ENCODE measurements around the gene FBXL4.

Gene FBXL4

GRCh38 chr6:98945311-98946115, 2.2 kb downstream of the FBXL4 start:
- Histone ChIP-seq H3K4me1 (ENCODE audit: control insufficient read depth, low read depth, low read length) (peaks cover 4% of the 10 kb centered on the region), H3K27ac (ENCODE audit: low read length) (no peak overlapping the region), H3K27me3 (ENCODE audit: control insufficient read depth, insufficient read depth, low read length) (no peaks in the 10 kb centered on the region), H3K4me3 (ENCODE audit: low read length) (no peak overlapping the region), H3K9me3 (ENCODE audit: control insufficient read depth, low read depth, low read length) (peaks cover under 1% of the 10 kb centered on the region), H3K9ac (ENCODE audit: low read length) (no peak overlapping the region), H3K36me3 (ENCODE audit: control insufficient read depth, low read depth, low read length) (no peaks in the 10 kb centered on the region)

- peaks cover 5% of the 10 kb centered on the region for H3K9me3 ChIP-seq (ENCODE audit: control insufficient read depth, low read depth, low read length)
- H3K4me1 ChIP-seq (ENCODE audit: control insufficient read depth, low read depth, low read length) = peaks cover 4% of the 10 kb centered on the region
- no peak overlapping the region for H3K9ac ChIP-seq (ENCODE audit: low read length)
- no peak overlapping the region for H3K4me3 ChIP-seq (ENCODE audit: low read length)
- no peak overlapping the region for H3K27ac ChIP-seq (ENCODE audit: low read length)
- no peaks in the 10 kb centered on the region for H3K27me3 ChIP-seq (ENCODE audit: control insufficient read depth, insufficient read depth, low read length)
- no peaks in the 10 kb centered on the region for H3K36me3 ChIP-seq (ENCODE audit: control insufficient read depth, low read depth, low read length)
These were observed 3.1 kb downstream of the FBXL4 start for GRCh38 chr6:98944598-98945081.

GRCh38 chr6:98944168-98944567, 3.6 kb downstream of the FBXL4 start:
- no peak overlapping the region for H3K27ac ChIP-seq (ENCODE audit: low read length)
- H3K27me3 ChIP-seq (ENCODE audit: control insufficient read depth, insufficient read depth, low read length) = no peaks in the 10 kb centered on the region
- peaks cover 5% of the 10 kb centered on the region for H3K9me3 ChIP-seq (ENCODE audit: control insufficient read depth, low read depth, low read length)
- H3K9ac ChIP-seq (ENCODE audit: low read length) = no peak overlapping the region
- no peak overlapping the region for H3K4me3 ChIP-seq (ENCODE audit: low read length)
- H3K4me1 ChIP-seq (ENCODE audit: control insufficient read depth, low read depth, low read length) = peaks cover 4% of the 10 kb centered on the region
- no peaks in the 10 kb centered on the region for H3K36me3 ChIP-seq (ENCODE audit: control insufficient read depth, low read depth, low read length)

DNA sequence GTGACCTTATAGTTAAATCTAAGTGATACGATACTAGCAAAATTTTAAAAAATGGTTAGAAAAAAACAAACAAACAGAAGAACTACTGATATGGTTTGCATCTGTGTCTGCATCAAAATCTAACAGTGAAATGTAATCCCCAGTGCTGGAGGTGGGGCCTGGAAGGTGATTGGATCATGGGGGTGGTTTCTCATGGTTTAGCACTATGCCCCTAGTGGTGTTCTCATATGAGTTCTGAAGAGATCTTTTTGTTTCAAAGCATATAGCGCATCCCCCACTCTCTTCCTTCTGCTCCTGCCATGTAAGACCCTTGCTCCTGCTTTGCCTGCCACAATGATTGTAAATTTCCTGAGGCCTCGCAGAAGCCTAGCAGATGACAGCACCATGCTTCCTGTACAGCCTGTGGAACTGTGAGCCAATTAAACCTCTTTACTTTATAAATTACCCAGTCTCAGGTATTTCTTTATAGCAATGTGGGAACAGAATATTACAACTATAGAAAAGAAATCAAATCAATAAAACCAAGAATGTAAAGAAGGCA, 5.4 kb downstream of the FBXL4 start:
- Histone ChIP-seq H3K27ac (ENCODE audit: low read length) (no peak overlapping the region), H3K9ac (ENCODE audit: low read length) (no peak overlapping the region), H3K27me3 (ENCODE audit: control insufficient read depth, insufficient read depth, low read length) (no peaks in the 10 kb centered on the region), H3K36me3 (ENCODE audit: control insufficient read depth, low read depth, low read length) (no peaks in the 10 kb centered on the region), H3K4me3 (ENCODE audit: low read length) (no peak overlapping the region), H3K9me3 (ENCODE audit: control insufficient read depth, low read depth, low read length) (peaks cover 5% of the 10 kb centered on the region), H3K4me1 (ENCODE audit: control insufficient read depth, low read depth, low read length) (peaks cover 4% of the 10 kb centered on the region)

- Histone ChIP-seq H3K27me3 (ENCODE audit: control insufficient read depth, insufficient read depth, low read length) (no peaks in the 10 kb centered on the region), H3K27ac (ENCODE audit: low read length) (no peak overlapping the region), H3K36me3 (ENCODE audit: control insufficient read depth, low read depth, low read length) (no peaks in the 10 kb centered on the region), H3K9ac (ENCODE audit: low read length) (no peak overlapping the region), H3K4me3 (ENCODE audit: low read length) (no peak overlapping the region), H3K4me1 (ENCODE audit: control insufficient read depth, low read depth, low read length) (peaks cover under 1% of the 10 kb centered on the region), H3K9me3 (ENCODE audit: control insufficient read depth, low read depth, low read length) (peaks cover 5% of the 10 kb centered on the region)
These were observed 6.4 kb downstream of the FBXL4 start for GRCh38 chr6:98941319-98941718.

- H3K4me1 ChIP-seq (ENCODE audit: control insufficient read depth, low read depth, low read length) = peaks cover 5% of the 10 kb centered on the region
- no peak overlapping the region for H3K27ac ChIP-seq (ENCODE audit: low read length)
- no peak overlapping the region for H3K4me3 ChIP-seq (ENCODE audit: low read length)
- H3K36me3 ChIP-seq (ENCODE audit: control insufficient read depth, low read depth, low read length) = no peaks in the 10 kb centered on the region
- no peaks in the 10 kb centered on the region for H3K27me3 ChIP-seq (ENCODE audit: control insufficient read depth, insufficient read depth, low read length)
- H3K9ac ChIP-seq (ENCODE audit: low read length) = no peak overlapping the region
- peaks cover 5% of the 10 kb centered on the region for H3K9me3 ChIP-seq (ENCODE audit: control insufficient read depth, low read depth, low read length)
These were observed 10.4 kb downstream of the FBXL4 start for GRCh38 chr6:98937351-98937750.

DNA sequence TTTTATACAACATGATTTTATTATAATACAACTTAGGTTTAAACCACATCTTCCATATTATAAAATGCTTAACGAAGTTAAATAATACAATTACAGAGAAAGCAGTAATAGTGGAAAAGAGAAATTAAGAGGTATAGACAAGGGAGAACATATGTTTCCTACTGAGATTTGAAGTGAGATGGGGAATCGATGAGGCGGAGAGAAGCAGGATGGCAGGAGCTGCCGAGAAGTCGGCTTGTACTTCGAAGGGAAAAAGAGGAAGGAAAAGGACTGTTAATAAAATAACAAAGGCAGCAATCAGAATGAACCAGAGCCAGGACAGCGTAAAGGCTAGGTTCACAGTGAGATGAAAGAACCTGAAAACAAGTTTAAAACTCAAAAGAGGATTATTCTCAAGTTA, 15.4 kb downstream of the FBXL4 start:
- Histone ChIP-seq H3K9me3 (ENCODE audit: control insufficient read depth, low read depth, low read length) (no peaks in the 10 kb centered on the region), H3K9ac (ENCODE audit: low read length) (no peak overlapping the region), H3K4me3 (ENCODE audit: low read length) (no peak overlapping the region), H3K36me3 (ENCODE audit: control insufficient read depth, low read depth, low read length) (no peaks in the 10 kb centered on the region), H3K4me1 (ENCODE audit: control insufficient read depth, low read depth, low read length) (peaks cover 9% of the 10 kb centered on the region), H3K27me3 (ENCODE audit: control insufficient read depth, insufficient read depth, low read length) (no peaks in the 10 kb centered on the region), H3K27ac (ENCODE audit: low read length) (no peak overlapping the region)

DNA sequence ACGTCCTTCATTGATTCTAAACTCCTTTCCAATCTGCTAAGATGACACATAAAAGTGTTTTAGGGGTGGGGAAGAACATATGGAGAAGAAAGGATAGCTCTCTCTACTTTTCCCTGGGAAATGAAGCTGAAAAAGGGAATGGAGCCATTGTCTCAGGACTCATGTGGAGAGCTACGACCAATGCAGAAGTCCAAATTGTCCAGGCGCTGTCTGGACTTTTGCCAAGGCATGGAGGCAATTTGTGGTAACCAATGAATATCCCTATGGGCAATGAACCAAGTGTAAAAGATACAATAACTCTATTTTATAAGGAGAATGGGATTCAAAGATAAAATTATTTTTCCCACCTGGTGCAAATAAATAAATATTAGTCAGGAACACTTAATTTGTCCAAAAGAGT, 16.1 kb downstream of the FBXL4 start:
- Histone ChIP-seq H3K4me3 (ENCODE audit: low read length) (no peak overlapping the region), H3K36me3 (ENCODE audit: control insufficient read depth, low read depth, low read length) (peaks cover under 1% of the 10 kb centered on the region), H3K4me1 (ENCODE audit: control insufficient read depth, low read depth, low read length) (peaks cover 9% of the 10 kb centered on the region), H3K9ac (ENCODE audit: low read length) (no peak overlapping the region), H3K27ac (ENCODE audit: low read length) (no peak overlapping the region), H3K27me3 (ENCODE audit: control insufficient read depth, insufficient read depth, low read length) (no peaks in the 10 kb centered on the region), H3K9me3 (ENCODE audit: control insufficient read depth, low read depth, low read length) (no peaks in the 10 kb centered on the region)

GRCh38 chr6:98929498-98930060, 18.2 kb downstream of the FBXL4 start:
- Histone ChIP-seq H3K36me3 (ENCODE audit: control insufficient read depth, low read depth, low read length) (peaks cover 4% of the 10 kb centered on the region), H3K9ac (ENCODE audit: low read length) (no peak overlapping the region), H3K27me3 (ENCODE audit: control insufficient read depth, insufficient read depth, low read length) (no peaks in the 10 kb centered on the region), H3K27ac (ENCODE audit: low read length) (no peak overlapping the region), H3K4me1 (ENCODE audit: control insufficient read depth, low read depth, low read length) (peaks cover 20% of the 10 kb centered on the region), H3K4me3 (ENCODE audit: low read length) (no peak overlapping the region), H3K9me3 (ENCODE audit: control insufficient read depth, low read depth, low read length) (no peaks in the 10 kb centered on the region)

DNA sequence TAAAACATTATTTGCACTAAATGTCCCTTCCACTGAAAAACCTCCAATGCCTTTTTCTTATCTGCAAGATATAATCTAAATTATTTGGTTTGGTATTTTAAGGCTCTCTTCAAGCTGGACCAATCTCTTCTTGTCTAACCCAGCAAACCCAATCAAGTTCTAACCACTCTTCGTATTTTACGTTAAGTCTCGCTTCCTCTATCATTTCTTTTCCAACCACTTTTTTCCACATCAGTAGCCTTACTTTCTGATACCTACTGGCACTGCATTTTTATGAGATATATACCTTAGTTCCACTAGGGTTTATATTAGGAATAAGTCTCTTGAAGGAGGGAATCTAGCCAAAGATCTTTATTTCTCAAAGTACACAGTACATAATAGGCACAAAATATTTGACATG, 19.1 kb downstream of the FBXL4 start:
- Histone ChIP-seq H3K4me1 (ENCODE audit: control insufficient read depth, low read depth, low read length) (peaks cover 20% of the 10 kb centered on the region), H3K36me3 (ENCODE audit: control insufficient read depth, low read depth, low read length) (peaks cover 4% of the 10 kb centered on the region), H3K9ac (ENCODE audit: low read length) (no peak overlapping the region), H3K27me3 (ENCODE audit: control insufficient read depth, insufficient read depth, low read length) (no peaks in the 10 kb centered on the region), H3K9me3 (ENCODE audit: control insufficient read depth, low read depth, low read length) (no peaks in the 10 kb centered on the region), H3K4me3 (ENCODE audit: low read length) (no peak overlapping the region), H3K27ac (ENCODE audit: low read length) (no peak overlapping the region)

DNA sequence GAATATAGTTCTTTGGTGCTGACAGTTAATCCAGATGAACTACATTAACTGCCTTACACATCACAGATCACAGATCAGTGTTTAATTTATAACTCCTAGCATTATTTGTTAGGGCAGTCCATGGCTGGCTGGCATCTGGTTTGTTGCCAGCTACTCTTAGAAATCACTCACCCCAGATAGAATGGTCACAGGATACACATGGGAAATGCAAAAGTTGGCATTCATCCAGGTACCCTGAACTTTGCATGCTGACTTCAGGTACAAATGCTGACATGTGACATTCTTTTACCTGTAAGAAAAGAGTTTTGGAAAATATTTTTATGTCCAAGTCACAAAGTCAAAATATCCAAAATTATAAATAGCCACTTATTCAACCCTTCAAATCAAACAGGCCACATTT, 20.2 kb downstream of the FBXL4 start:
- peaks cover 4% of the 10 kb centered on the region for H3K36me3 ChIP-seq (ENCODE audit: control insufficient read depth, low read depth, low read length)
- H3K4me1 ChIP-seq (ENCODE audit: control insufficient read depth, low read depth, low read length) = peaks cover 16% of the 10 kb centered on the region
- H3K9me3 ChIP-seq (ENCODE audit: control insufficient read depth, low read depth, low read length) = no peaks in the 10 kb centered on the region
- no peak overlapping the region for H3K9ac ChIP-seq (ENCODE audit: low read length)
- H3K4me3 ChIP-seq (ENCODE audit: low read length) = no peak overlapping the region
- no peaks in the 10 kb centered on the region for H3K27me3 ChIP-seq (ENCODE audit: control insufficient read depth, insufficient read depth, low read length)
- no peak overlapping the region for H3K27ac ChIP-seq (ENCODE audit: low read length)
